SK-N-SH (cell line): Measurements from ENCODE around the gene HMGXB3.

ENCODE experiments used
- EP300 ChIP-seq, 2 experiments: IDR thresholded peaks; 2 replicates each; pipeline versions ENCODE4 v1.4.0 to v1.6.1; 2012; ENCODE audit warnings: borderline replicate concordance in 1 of 2, low read depth in 1 of 2, low read length in 1 of 2
- EZH2phosphoT487 ChIP-seq: fragments of 200-600 bp; sonication (generic); IDR thresholded peaks from 2 replicates; pipeline ENCODE4 v1.6.1; 2017; ENCODE audit warnings: low read depth, mixed run types, mild to moderate bottlenecking, antibody characterized with exemption, moderate library complexity, borderline replicate concordance
- GATA2 ChIP-seq: sonication (generic); formaldehyde crosslinking; IDR thresholded peaks from 2 replicates; pipeline ENCODE4 v1.5.0; 2020; ENCODE audit warnings: mild to moderate bottlenecking, missing genetic modification reagents
- JUND ChIP-seq: IDR thresholded peaks from 2 replicates; pipeline ENCODE4 v1.4.0; 2012
- POLR2AphosphoS5 ChIP-seq: IDR thresholded peaks from 2 replicates; pipeline ENCODE4 v1.6.1; 2012; ENCODE audit warnings: low read depth, low read length
- RAD21 ChIP-seq: IDR thresholded peaks from 2 replicates; pipeline ENCODE4 v1.6.1; 2012; ENCODE audit warnings: mild to moderate bottlenecking, low read length
- YY1 ChIP-seq: IDR thresholded peaks from 2 replicates; pipeline ENCODE4 v1.4.0; 2012; ENCODE audit warnings: low read depth, mild to moderate bottlenecking
- TF ChIP-seq, protein P1 (sequence below): fragments of 200-600 bp; sonication (generic); IDR thresholded peaks from 2 replicates; pipeline ENCODE4 v1.6.1; 2017; ENCODE audit warnings: antibody characterized with exemption, mild to moderate bottlenecking, moderate library complexity
- TF ChIP-seq, protein P2 (sequence below): IDR thresholded peaks from 2 replicates; pipeline ENCODE4 v1.4.0; 2012; ENCODE audit warnings: low read depth, borderline replicate concordance
- TF ChIP-seq, protein P3 (sequence below): IDR thresholded peaks from 2 replicates; pipeline ENCODE4 v1.6.1; 2012; ENCODE audit warnings: mild to moderate bottlenecking, low read depth, low read length, moderate library complexity
- TF ChIP-seq, protein P4 (sequence below): IDR thresholded peaks from 2 replicates; pipeline ENCODE4 v1.4.0; 2012; ENCODE audit warnings: low read depth

DNA sequence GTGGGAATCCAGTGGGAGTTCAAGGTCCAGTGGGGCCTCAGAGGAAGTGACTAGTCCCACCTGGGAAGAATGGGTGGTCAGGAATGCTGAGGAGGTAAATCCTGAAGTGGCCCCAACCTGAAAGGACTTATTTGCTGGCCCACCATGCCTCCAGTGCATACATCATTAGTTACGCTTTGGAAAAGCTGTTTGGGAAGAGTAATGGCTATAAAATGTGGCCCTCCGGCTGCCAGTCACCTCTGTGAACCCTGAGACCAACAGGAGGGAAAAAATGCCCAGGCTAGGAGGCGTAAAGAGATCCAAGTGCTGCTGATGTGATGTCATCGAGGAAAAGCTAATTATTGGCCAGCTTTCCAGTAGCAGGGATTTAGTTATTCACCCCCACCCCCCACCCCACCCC is 42.7 kb upstream of the HMGXB3 start:
- TF ChIP-seq, protein P1, sequence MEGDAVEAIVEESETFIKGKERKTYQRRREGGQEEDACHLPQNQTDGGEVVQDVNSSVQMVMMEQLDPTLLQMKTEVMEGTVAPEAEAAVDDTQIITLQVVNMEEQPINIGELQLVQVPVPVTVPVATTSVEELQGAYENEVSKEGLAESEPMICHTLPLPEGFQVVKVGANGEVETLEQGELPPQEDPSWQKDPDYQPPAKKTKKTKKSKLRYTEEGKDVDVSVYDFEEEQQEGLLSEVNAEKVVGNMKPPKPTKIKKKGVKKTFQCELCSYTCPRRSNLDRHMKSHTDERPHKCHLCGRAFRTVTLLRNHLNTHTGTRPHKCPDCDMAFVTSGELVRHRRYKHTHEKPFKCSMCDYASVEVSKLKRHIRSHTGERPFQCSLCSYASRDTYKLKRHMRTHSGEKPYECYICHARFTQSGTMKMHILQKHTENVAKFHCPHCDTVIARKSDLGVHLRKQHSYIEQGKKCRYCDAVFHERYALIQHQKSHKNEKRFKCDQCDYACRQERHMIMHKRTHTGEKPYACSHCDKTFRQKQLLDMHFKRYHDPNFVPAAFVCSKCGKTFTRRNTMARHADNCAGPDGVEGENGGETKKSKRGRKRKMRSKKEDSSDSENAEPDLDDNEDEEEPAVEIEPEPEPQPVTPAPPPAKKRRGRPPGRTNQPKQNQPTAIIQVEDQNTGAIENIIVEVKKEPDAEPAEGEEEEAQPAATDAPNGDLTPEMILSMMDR: no peak
- TF ChIP-seq EZH2phosphoT487: no peak
- no peak for TF ChIP-seq JUND
- TF ChIP-seq, protein P2, sequence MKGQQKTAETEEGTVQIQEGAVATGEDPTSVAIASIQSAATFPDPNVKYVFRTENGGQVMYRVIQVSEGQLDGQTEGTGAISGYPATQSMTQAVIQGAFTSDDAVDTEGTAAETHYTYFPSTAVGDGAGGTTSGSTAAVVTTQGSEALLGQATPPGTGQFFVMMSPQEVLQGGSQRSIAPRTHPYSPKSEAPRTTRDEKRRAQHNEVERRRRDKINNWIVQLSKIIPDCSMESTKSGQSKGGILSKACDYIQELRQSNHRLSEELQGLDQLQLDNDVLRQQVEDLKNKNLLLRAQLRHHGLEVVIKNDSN: no peak
- TF ChIP-seq, protein P3, sequence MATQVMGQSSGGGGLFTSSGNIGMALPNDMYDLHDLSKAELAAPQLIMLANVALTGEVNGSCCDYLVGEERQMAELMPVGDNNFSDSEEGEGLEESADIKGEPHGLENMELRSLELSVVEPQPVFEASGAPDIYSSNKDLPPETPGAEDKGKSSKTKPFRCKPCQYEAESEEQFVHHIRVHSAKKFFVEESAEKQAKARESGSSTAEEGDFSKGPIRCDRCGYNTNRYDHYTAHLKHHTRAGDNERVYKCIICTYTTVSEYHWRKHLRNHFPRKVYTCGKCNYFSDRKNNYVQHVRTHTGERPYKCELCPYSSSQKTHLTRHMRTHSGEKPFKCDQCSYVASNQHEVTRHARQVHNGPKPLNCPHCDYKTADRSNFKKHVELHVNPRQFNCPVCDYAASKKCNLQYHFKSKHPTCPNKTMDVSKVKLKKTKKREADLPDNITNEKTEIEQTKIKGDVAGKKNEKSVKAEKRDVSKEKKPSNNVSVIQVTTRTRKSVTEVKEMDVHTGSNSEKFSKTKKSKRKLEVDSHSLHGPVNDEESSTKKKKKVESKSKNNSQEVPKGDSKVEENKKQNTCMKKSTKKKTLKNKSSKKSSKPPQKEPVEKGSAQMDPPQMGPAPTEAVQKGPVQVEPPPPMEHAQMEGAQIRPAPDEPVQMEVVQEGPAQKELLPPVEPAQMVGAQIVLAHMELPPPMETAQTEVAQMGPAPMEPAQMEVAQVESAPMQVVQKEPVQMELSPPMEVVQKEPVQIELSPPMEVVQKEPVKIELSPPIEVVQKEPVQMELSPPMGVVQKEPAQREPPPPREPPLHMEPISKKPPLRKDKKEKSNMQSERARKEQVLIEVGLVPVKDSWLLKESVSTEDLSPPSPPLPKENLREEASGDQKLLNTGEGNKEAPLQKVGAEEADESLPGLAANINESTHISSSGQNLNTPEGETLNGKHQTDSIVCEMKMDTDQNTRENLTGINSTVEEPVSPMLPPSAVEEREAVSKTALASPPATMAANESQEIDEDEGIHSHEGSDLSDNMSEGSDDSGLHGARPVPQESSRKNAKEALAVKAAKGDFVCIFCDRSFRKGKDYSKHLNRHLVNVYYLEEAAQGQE: no peak
- TF ChIP-seq YY1: no peak
- no peak for TF ChIP-seq POLR2AphosphoS5
- TF ChIP-seq, protein P4, sequence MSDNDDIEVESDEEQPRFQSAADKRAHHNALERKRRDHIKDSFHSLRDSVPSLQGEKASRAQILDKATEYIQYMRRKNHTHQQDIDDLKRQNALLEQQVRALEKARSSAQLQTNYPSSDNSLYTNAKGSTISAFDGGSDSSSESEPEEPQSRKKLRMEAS: no peak
- no peak for TF ChIP-seq EP300 (IDR thresholded peaks at IDR 0.05; ENCODE audit: borderline replicate concordance in 1 of 2, low read depth in 1 of 2, low read length in 1 of 2)
- TF ChIP-seq RAD21: no peak
- no peak for TF ChIP-seq GATA2 (CRISPR knock-in tag)
